ENCODE data around the gene EGF.

GRCh38 chr4:110020139-110020538 is 107.5 kb downstream of the EGF start:
- TF ChIP-seq EZH2 (IDR thresholded peaks at IDR 0.05) (no peak), POLR2AphosphoS5 (IDR thresholded peaks at IDR 0.05; ENCODE audit: borderline replicate concordance, low read depth, low read length) (no peak)

All from SK-N-MC (cell line).